Neural progenitor cell (in vitro differentiated cells): ENCODE measurements around the gene DEPDC4.

Source experiments
- EZH2 ChIP-seq: fragments of 200-600 bp; sonication (generic); IDR thresholded peaks from 2 replicates; pipeline ENCODE4 v1.6.1; 2017; ENCODE audit warnings: antibody characterized with exemption, mild to moderate bottlenecking, moderate library complexity
- TF ChIP-seq, protein P1 (sequence below): fragments of 200-600 bp; sonication (generic); IDR thresholded peaks from 2 replicates; pipeline ENCODE4 v1.5.1; 2017; ENCODE audit warnings: antibody characterized with exemption, mild to moderate bottlenecking

DNA sequence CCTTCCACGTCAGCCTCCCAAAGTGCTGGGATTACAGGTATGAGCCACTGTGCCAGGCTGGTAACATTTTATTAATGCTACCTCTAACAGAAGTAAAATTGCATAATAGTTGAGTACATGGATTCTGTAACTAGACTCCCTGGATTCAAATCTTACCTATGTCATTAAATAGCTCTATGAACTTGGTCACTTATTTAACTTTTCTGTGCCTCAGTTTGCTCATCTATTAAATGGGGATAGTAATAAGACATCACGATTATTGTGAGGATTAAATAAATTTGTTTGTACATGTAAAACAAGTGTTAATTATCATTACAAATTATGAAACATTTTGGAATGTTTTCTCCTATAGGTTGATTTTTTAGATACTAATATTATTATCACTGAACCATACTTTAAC lies 59.6 kb downstream of the DEPDC4 start:
- TF ChIP-seq, protein P1, sequence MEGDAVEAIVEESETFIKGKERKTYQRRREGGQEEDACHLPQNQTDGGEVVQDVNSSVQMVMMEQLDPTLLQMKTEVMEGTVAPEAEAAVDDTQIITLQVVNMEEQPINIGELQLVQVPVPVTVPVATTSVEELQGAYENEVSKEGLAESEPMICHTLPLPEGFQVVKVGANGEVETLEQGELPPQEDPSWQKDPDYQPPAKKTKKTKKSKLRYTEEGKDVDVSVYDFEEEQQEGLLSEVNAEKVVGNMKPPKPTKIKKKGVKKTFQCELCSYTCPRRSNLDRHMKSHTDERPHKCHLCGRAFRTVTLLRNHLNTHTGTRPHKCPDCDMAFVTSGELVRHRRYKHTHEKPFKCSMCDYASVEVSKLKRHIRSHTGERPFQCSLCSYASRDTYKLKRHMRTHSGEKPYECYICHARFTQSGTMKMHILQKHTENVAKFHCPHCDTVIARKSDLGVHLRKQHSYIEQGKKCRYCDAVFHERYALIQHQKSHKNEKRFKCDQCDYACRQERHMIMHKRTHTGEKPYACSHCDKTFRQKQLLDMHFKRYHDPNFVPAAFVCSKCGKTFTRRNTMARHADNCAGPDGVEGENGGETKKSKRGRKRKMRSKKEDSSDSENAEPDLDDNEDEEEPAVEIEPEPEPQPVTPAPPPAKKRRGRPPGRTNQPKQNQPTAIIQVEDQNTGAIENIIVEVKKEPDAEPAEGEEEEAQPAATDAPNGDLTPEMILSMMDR = no peak
- no peak for TF ChIP-seq EZH2
